HepG2 (cell line): Measurements from ENCODE around the gene RHBDD1. TPM values are rescaled to one million over a fixed set of nuclear protein-coding genes. Genes with fewer than 3 reads are reported as not detected.

Source experiments
- CEBPG ChIP-seq: IDR thresholded peaks from 2 replicates; pipeline ENCODE4 v1.6.1; 2016
- CSRNP2 ChIP-seq: sonication (generic); formaldehyde crosslinking; conservative IDR thresholded peaks from 2 replicates; pipeline ENCODE4 v1.8.0; 2022; ENCODE audit warnings: low read depth, missing genetic modification reagents
- ELF3 ChIP-seq: IDR thresholded peaks from 2 replicates; pipeline ENCODE4 v1.6.1; 2016; ENCODE audit warnings: missing genetic modification reagents, missing compliant biosample characterization
- FOSL1 ChIP-seq: sonication (generic); formaldehyde crosslinking; IDR thresholded peaks from 2 replicates; pipeline ENCODE4 v1.9.0; 2021; ENCODE audit warnings: missing genetic modification reagents, borderline replicate concordance
- FOXK1 ChIP-seq: sonication (generic); formaldehyde crosslinking; IDR thresholded peaks from 2 replicates; pipeline ENCODE4 v1.4.0; 2020; ENCODE audit warnings: low read depth, missing genetic modification reagents, borderline replicate concordance
- HNF4G ChIP-seq, 2 experiments: sonication (generic) in 1 of 2; formaldehyde crosslinking in 1 of 2; IDR thresholded peaks; 2 replicates each; pipeline versions ENCODE4 v1.4.0 to v1.6.1; 2011 to 2020; ENCODE audit warnings: borderline replicate concordance in 2 of 2, low read depth in 2 of 2, mild to moderate bottlenecking in 2 of 2, low read length in 1 of 2, missing genetic modification reagents in 1 of 2, moderate library complexity in 1 of 2
- RBM22 ChIP-seq: fragments of 200-400 bp; formaldehyde crosslinking; optimal IDR thresholded peaks from 2 replicates; pipeline ENCODE3; 2017; ENCODE audit warnings: mild to moderate bottlenecking, low read length, moderate library complexity
- TIGD3 ChIP-seq: sonication (generic); formaldehyde crosslinking; IDR thresholded peaks from 2 replicates; pipeline ENCODE4 v1.5.1; 2020; ENCODE audit warnings: mild to moderate bottlenecking, missing genetic modification reagents, borderline replicate concordance
- TOE1 ChIP-seq: sonication (generic); formaldehyde crosslinking; IDR thresholded peaks from 2 replicates; pipeline ENCODE4 v1.4.0; 2020; ENCODE audit warnings: mild to moderate bottlenecking, missing genetic modification reagents
- ZBTB1 ChIP-seq: sonication (generic); formaldehyde crosslinking; IDR thresholded peaks from 2 replicates; pipeline ENCODE4 v1.4.0; 2020; ENCODE audit warnings: missing genetic modification reagents, borderline replicate concordance
- ZBTB8A ChIP-seq: sonication (generic); formaldehyde crosslinking; IDR thresholded peaks from 2 replicates; pipeline ENCODE4 v1.4.0; 2020; ENCODE audit warnings: mild to moderate bottlenecking, low read depth, missing genetic modification reagents, borderline replicate concordance
- ZC3H13 ChIP-seq: sonication (generic); formaldehyde crosslinking; IDR thresholded peaks from 2 replicates; pipeline ENCODE4 v1.8.1; 2023; ENCODE audit warnings: mild to moderate bottlenecking, missing genetic modification reagents, moderate library complexity
- ZNF362 ChIP-seq: sonication (generic); formaldehyde crosslinking; IDR thresholded peaks from 2 replicates; pipeline ENCODE4 v1.4.0; 2020; ENCODE audit warnings: missing genetic modification reagents, mild to moderate bottlenecking, borderline replicate concordance
- ZNF687 ChIP-seq: sonication (generic); formaldehyde crosslinking; IDR thresholded peaks from 2 replicates; pipeline ENCODE4 v1.5.1; 2020; ENCODE audit warnings: mild to moderate bottlenecking, missing genetic modification reagents, moderate library complexity
- ZNF784 ChIP-seq: sonication (generic); formaldehyde crosslinking; IDR thresholded peaks from 2 replicates; pipeline ENCODE4 v1.5.1; 2020; ENCODE audit warnings: missing genetic modification reagents, mild to moderate bottlenecking, borderline replicate concordance
- polyA plus RNA-seq, 8 experiments: library from polyadenylated mRNA; depleted of rRNA in 3 of 8; stranded (reverse) in 7 of 8; unstranded in 1 of 8; fragments of >200 nt; fragmentation: Illumina TruSeq in 4 of 8; extraction: Trizol in 4 of 8; gene quantifications; 2 replicates each; pipeline versions ENCODE4 v1.2.1 to v1.2.3, GENCODE V29; 2011 to 2016; ENCODE audit warnings: low read depth in 4 of 8, missing spikeins in 1 of 8, mixed read lengths in 1 of 8; ENCODE audit not compliant: insufficient read depth in 1 of 8
- total RNA-seq, 5 experiments: library from RNA; depleted of rRNA; stranded (reverse); fragments of >200 nt; fragmentation: Illumina TruSeq; extraction: Trizol; gene quantifications; 2 replicates each; pipeline ENCODE4 v1.2.3, GENCODE V29; 2016; ENCODE audit warnings: low read depth in 1 of 5

RHBDD1 gene
- total and polyA plus RNA-seq, 2 of the 13 experiments (the other 11 are each of a cell fraction or from before 2014, with no cell fraction given), result 8.2 to 9.5 TPM

GRCh38 chr2:226799976-226800940 is 35.6 kb upstream of the RHBDD1 start (continued):
- TF ChIP-seq ZNF687 (CRISPR knock-in tag), result no peak
- TF ChIP-seq FOXK1, result peak; percentile 90
- peak; percentile 71; the same call in 1 of the 2 replicates for TF ChIP-seq CEBPG (CRISPR knock-in tag)
- peak; percentile 83 for TF ChIP-seq ELF3
- no peak for TF ChIP-seq CSRNP2 (CRISPR knock-in tag)
- peak; percentile 79; the same call in 1 of the 2 replicates for TF ChIP-seq ZNF362 (CRISPR knock-in tag)
- no peak; the same call in 1 of the 2 replicates for TF ChIP-seq ZNF784
- TF ChIP-seq ZBTB1 (CRISPR knock-in tag), result no peak
- TF ChIP-seq ZC3H13 (CRISPR knock-in tag), result no peak
- TF ChIP-seq RBM22, result peak; percentile 82
- 0 out of 2 replicates have a peak, but pooled peaks have one; percentile 31 for TF ChIP-seq TOE1 (CRISPR knock-in tag)
- TF ChIP-seq ZBTB8A (CRISPR knock-in tag), result no peak
- TF ChIP-seq FOSL1 (CRISPR knock-in tag), result no peak
- TF ChIP-seq HNF4G (IDR thresholded peaks at IDR 0.05; ENCODE audit: borderline replicate concordance, low read depth, low read length), result peak; percentile 92
- TF ChIP-seq HNF4G (CRISPR knock-in tag; IDR thresholded peaks at IDR 0.05; ENCODE audit: borderline replicate concordance, low read depth), result peak; percentile 89
- TF ChIP-seq TIGD3 (CRISPR knock-in tag), result no peak
